HK-2 (cell line): ENCODE measurements around the gene TMIE.
"Not testable (repeated sequence)": the region's sequence is repeated elsewhere in the genome, so short reads cannot be mapped to it uniquely, and the experiment has no call there.

Source experiments
- DNase-seq: peaks from one replicate; pipeline ENCODE4 v3.0.0-alpha.2; 2018; ENCODE audit not compliant: unreplicated experiment

The TMIE gene

GRCh38 chr3:46722443-46722842, 21.3 kb downstream of the TMIE start:
- DNase-seq = no peak

DNA sequence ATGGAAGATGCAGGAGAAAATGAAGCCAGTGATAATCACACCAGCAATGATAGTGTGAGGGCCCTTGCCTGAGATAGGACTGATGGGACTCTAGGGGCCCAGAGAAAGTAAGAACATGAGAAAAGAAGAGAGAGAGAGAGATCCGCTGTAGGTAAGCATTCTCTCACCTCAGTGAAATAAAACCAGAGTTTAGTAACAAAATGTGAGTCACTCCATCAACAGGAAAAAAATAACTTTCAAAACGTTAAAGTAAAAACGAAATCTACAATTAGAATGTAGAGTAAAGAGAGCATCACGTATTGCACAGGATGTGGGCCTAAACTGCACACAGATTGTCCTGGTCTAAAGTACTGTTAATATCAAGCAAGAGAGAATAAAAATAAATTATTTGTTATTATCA, 23.2 kb downstream of the TMIE start:
- no peak for DNase-seq

- no peak for DNase-seq
These were observed 24.6 kb downstream of the TMIE start for GRCh38 chr3:46725621-46726314.

- DNase-seq = no peak
These were observed 27.8 kb downstream of the TMIE start for GRCh38 chr3:46729038-46729437.

DNA sequence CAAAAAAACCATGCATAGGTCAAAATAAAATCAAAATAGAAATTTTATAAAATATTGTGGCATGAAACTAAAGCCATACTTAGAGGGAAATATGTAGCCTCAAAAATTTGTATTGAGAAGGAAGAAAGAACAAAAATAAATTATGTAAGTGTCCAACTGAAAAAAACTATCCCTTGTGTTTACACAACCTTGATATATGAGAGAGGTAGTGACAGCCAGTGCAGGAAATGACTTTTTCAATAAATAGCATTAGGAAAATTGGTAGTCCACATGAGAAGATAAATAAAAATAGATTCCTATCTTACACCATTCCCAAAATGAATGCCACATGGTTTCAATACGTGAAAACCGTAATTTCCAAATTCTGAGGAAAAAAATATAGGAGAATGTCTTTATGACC, 29.6 kb downstream of the TMIE start:
- no peak for DNase-seq

GRCh38 chr3:46731795-46732194, 30.6 kb downstream of the TMIE start:
- DNase-seq = no peak

DNA sequence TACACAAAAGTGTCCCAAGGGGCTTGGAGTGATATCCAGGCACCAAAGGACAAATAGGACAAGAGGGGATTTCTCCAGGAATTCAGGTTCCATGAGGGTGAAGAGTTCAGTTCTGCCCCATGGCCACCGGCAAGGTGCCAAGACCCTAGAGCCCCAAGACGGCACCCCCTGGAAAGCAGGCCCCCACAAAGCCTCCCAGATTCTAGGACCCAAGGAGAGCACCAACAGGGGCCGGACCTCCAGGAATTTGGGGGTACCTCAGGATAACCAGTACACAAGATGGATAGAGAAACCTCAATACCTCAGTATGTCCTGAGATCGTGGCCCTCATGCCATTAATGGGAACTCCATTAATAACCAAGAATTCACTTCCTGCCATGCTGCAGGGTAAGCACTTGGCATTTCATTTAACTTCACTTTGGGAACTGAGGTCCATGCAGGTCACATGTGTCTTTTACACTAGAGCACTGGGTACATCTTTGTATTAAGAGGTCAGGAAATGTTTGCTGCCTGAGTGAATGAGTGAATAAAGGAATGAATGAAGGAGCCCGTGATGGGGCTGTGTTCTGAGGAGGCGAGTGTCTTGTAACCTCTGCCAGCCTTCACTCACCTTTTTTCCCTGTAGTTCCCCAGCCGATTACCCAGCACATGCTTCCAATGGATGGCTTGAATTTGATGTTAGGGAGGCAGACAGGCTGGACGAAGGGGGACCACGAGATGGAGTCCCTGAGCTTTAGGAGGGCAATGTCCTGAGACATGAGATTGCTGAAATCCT, 32.0 kb downstream of the TMIE start:
- DNase-seq = no peak

- DNase-seq = no peak
These were observed 33.6 kb downstream of the TMIE start for GRCh38 chr3:46734773-46735172.

DNA sequence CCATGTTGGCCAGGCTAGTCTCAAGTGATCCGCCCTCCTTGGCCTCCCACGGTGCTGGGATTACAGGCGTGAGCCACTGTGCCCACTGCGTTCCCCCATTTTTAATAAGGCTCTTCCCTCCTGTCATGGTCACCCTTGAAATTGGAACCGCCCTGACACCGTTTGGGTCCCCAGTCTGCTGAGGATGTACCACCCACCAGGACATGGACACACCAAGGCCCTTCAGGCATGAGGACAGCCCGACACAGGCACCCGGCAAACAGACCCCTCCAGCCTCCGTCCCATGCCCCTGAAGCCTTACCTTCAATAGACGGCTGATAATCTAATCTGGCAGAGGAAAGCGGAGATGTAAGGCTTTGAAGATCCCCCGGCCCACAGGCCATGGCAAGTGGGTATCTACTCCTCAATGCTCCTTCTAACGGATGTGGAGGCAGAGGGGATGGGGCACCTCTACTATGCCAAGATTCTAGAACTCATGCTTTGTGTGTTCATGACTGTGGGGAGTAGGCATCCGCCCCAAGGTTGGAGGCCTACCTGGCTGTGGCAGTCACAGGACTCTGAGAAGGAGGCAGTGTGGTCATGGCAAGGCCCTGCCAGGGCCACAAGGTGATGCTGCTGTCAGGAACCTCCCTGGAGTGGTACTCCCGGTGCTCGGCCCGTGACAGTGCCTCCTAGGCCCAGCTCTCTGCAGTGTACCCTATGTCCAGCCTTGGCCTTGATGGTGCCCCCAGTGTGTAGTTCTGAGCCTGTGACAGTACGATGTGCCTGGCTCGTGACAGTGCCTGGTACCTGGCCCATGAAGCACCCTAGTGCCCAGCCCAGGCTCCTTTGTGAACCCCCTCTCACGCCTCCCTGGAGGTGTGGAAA, 35.0 kb downstream of the TMIE start:
- DNase-seq = no peak

GRCh38 chr3:46737329-46737731, 36.1 kb downstream of the TMIE start:
- no peak for DNase-seq

DNA sequence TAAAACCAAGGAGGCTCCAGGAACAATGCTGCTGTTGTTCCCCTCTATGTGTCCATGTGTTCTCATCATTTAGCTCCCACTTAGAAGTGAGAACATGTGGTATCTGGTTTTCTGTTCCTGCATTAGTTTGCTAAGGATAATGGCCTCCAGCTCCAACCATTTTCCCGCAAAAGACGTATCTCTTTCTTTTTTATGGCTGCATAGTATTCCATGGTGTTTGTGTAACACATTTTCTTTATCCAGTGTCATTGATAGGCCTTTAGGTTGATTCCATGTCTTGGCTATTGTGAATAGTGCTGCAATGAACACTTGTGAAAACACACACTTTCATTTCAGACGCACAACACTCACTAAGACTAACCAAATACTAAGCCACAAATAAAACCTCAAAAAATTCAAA, 38.4 kb downstream of the TMIE start:
- not testable (repeated sequence) for DNase-seq

DNA sequence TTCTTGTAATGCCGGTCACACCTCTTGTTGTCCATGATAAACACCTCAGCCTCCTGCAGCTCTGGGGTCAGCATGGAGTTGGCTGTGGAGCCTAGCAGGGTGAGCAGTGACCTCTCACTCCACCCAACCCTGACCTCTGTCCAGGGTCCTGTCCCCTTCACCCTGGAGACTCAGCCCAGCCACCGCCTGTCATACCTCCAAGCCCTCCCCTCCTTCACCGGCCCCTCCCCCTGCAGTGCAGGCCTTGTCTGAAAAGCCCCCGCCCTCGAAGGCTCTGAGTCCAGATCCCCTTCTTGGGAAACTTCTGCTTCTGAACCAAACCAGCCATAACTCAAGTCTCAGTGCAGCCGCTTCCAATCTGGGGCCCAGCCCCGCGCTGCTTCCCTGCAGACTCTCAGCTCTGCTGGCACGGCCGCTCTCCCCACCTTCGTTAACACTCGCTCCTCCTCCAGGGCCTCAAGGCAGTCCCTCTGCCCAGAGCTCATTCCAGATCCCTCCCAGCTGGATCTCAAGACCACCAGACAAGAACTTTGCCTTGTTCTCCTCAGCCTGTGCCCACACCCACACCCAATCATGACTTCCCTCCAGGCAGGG, 41.9 kb downstream of the TMIE start:
- no peak for DNase-seq

- no peak for DNase-seq
These were observed 45.5 kb downstream of the TMIE start for GRCh38 chr3:46746711-46747110.

DNA sequence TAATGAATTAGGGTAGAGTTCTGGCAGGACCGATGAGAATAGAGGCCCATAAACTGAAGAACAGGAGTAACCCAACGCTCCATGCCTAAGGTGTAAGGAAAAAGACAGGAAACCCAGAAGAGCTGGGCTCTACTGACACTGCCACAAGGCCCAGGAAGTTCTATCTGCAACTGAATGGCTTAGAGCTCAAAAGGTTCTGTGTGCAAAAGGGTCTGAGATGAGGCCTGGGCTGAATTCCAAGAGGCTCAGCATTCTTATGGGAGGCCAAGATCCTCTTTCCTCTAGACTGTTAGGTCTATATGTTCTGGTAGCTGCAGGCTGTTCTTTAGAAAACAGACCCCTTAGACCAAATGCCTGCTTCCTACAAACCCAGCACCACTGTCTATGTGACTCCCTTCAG, 47.0 kb downstream of the TMIE start:
- DNase-seq = no peak

GRCh38 chr3:46749129-46749528, 47.9 kb downstream of the TMIE start:
- no peak for DNase-seq

- DNase-seq = no peak
These were observed 49.4 kb downstream of the TMIE start for GRCh38 chr3:46750555-46751038.

DNA sequence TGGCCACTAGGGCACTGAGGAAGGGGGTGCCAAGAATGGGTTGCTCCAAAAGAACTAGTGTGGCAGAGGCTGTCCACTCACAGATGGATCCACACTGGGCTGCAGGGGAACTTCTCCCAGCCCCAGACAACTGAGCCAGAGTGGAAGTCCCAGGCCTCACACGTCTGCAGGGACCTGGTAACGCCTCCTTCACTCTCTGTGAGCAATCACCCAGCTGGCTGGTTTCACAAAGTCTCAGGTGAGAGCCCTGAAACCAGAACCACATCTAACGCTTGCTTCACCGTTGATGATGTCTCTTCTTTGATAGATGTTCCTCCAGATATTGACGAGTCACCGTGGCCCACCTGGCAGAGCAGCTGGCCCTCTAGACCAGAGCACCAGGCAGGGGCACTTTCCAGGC, 51.9 kb downstream of the TMIE start:
- DNase-seq = not testable (repeated sequence)

GRCh38 chr3:46755646-46756045, 54.5 kb downstream of the TMIE start:
- DNase-seq = no peak

GRCh38 chr3:46756642-46757041, 55.5 kb downstream of the TMIE start:
- DNase-seq = no peak

GRCh38 chr3:46759239-46760167, 58.3 kb downstream of the TMIE start:
- DNase-seq = no peak
